Activated T-cell treated with anti-CD3 and anti-CD28 coated beads, Interleukin-2, amount 50 U/mL, for 4 hours (primary cell): ENCODE measurements around the gene ADGRE3. TPM values are rescaled to one million over a fixed set of nuclear protein-coding genes. Genes with fewer than 3 reads are reported as not detected.

Experiments used
- ATAC-seq, 2 donors: fragments of 200-7000 bp; cut with Tn5 transposase; one replicate each; pipeline ENCODE4 v1.10.0; 2021
- DNase-seq: peaks from one replicate; pipeline ENCODE4 v3.0.0-alpha.2; 2020
- H3K27me3 Mint-ChIP-seq: one replicate; pipeline ENCODE4 v1.8.0; 2021; ENCODE audit warnings: low read depth, mixed read lengths
- H3K36me3 Mint-ChIP-seq: one replicate; pipeline ENCODE4 v1.8.0; 2022; ENCODE audit warnings: mixed read lengths; ENCODE audit not compliant: insufficient read depth
- H3K4me1 Mint-ChIP-seq: one replicate; pipeline ENCODE4 v1.8.0; 2021; ENCODE audit warnings: low read depth, mixed read lengths
- H3K4me3 Mint-ChIP-seq: one replicate; pipeline ENCODE4 v1.8.0; 2021; ENCODE audit warnings: mild to moderate bottlenecking, moderate library complexity, mixed read lengths
- H3K9me3 Mint-ChIP-seq: one replicate; pipeline ENCODE4 v1.8.0; 2021; ENCODE audit warnings: mixed read lengths
- total RNA-seq, 3 donors: library from RNA; stranded (reverse); gene quantifications; one replicate each; pipeline ENCODE4 v1.2.1, GENCODE V29; 2021

ADGRE3 gene, protein sequence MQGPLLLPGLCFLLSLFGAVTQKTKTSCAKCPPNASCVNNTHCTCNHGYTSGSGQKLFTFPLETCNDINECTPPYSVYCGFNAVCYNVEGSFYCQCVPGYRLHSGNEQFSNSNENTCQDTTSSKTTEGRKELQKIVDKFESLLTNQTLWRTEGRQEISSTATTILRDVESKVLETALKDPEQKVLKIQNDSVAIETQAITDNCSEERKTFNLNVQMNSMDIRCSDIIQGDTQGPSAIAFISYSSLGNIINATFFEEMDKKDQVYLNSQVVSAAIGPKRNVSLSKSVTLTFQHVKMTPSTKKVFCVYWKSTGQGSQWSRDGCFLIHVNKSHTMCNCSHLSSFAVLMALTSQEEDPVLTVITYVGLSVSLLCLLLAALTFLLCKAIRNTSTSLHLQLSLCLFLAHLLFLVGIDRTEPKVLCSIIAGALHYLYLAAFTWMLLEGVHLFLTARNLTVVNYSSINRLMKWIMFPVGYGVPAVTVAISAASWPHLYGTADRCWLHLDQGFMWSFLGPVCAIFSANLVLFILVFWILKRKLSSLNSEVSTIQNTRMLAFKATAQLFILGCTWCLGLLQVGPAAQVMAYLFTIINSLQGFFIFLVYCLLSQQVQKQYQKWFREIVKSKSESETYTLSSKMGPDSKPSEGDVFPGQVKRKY
- not detected for total RNA-seq

DNA sequence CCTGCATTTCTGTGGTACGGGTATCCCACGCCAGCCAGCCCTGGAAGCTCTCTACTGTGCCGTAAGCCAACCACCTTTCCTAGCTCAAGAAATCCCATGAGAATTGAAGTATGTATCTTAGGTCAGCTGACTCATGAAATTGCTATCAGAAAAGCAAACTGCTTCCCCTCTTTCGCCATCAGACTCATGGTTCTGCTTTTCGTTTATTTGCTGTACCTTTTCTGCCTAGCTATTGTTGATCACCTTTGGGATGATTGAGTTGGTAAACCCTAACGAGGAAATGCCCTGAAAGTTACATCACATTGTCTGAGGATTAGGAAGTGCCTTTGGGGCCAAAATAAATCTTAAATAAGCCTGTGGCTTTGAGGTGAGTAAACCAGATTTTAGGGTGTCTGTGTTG, at the start of gene ADGRE3:
ADGRE3 (minus strand) TSS at position 81 of the 400 bp plus-strand sequence; CDS start at position 7, 74 bp downstream.
- Mint-ChIP-seq H3K27me3 (peaks cover 10% of the 10 kb centered on the region), H3K4me3 (no peak within 1 kb of the TSS), H3K36me3 (no peaks in the 10 kb centered on the region), H3K9me3 (peaks cover 7% of the 10 kb centered on the region), H3K4me1 (peaks cover 6% of the 10 kb centered on the region)
- DNase-seq (no peak), ATAC-seq (no peak)

DNA sequence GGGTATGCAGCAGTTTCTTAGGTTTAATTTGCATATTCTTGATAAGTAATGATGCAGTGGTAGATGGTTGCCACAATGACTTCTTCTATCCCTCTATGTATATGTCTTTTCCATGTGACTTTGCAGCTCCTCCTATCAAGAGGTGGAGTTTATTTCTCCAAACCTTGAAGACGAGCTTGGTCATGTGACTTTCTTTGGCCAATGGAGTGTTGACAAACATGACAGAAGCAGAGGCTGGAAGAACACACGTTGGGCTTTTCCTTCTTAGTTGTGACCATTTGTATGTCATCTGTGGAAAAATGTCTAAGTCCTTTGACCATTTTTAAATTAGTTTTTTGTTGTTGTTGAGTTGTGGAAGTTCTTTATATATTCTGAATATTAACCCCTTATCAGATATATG, 47.5 kb upstream of the ADGRE3 start:
- ATAC-seq (no peak), DNase-seq (no peak)
- peaks cover 60% of the 10 kb centered on the region for H3K36me3 Mint-ChIP-seq
- H3K9me3 Mint-ChIP-seq, result peaks cover 72% of the 10 kb centered on the region
- H3K27me3 Mint-ChIP-seq, result no peaks in the 10 kb centered on the region
- no peak overlapping the region for H3K4me3 Mint-ChIP-seq
- H3K4me1 Mint-ChIP-seq, result no peaks in the 10 kb centered on the region

DNA sequence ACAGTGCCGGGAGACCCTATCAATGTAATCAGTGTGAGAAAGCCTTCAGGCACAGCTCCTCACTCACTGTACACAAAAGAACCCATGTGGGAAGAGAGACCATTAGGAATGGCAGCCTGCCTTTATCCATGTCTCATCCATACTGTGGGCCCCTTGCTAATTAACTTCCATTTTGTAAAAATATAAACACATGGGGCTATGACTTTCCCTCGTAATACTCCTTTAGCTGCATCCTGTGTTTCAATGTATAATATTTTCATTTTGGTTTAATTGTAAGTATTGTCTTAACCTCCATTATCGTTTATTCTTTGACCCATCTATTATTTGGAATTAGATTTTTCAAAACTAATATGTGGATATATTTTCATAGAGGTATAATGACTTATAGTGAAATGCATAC, 44.5 kb upstream of the ADGRE3 start:
- Mint-ChIP-seq H3K36me3 (peaks cover 85% of the 10 kb centered on the region), H3K27me3 (no peaks in the 10 kb centered on the region), H3K4me3 (no peak overlapping the region), H3K4me1 (no peaks in the 10 kb centered on the region), H3K9me3 (peaks cover 71% of the 10 kb centered on the region)
- ATAC-seq, result no peak
- no peak for DNase-seq

DNA sequence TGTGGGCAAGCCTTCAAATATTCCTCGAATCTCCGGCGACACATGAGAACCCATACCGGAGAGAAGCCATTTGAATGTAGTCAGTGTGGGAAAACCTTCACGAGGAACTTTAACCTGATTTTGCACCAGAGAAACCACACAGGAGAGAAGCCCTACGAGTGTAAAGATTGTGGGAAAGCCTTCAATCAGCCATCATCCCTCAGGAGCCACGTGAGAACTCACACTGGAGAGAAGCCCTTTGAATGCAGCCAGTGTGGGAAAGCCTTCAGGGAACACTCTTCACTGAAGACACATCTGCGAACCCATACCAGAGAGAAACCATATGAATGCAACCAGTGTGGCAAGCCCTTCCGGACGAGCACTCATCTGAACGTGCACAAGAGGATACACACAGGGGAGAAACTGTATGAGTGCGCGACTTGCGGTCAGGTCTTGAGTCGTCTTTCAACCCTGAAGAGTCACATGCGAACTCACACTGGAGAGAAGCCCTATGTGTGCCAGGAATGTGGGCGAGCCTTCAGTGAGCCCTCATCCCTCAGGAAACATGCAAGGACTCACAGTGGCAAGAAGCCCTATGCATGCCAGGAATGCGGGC, 44.0 kb upstream of the ADGRE3 start:
- Mint-ChIP-seq H3K36me3 (peaks cover 87% of the 10 kb centered on the region), H3K4me1 (no peaks in the 10 kb centered on the region), H3K4me3 (no peak overlapping the region), H3K27me3 (no peaks in the 10 kb centered on the region), H3K9me3 (peaks cover 73% of the 10 kb centered on the region)
- ATAC-seq (no peak), DNase-seq (no peak)

DNA sequence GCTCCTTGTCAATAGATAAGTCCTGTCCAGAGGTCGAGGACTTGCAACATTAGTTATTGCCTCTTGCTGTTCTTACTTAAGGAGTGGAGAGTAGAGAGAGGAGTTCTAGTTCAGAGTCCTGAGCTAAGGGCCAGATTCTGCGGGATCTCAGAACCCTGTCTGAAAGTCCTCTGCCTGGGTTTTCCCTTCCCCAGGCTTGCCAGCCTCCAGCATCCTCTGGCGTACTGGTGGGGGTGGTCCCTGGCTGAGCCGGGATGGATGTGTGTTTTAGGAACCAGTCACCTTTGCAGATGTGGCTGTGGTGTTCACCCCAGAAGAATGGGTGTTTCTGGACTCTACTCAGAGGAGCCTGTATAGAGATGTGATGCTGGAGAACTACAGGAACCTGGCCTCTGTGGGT, 41.2 kb upstream of the ADGRE3 start:
- DNase-seq, result no peak
- no peaks in the 10 kb centered on the region for H3K27me3 Mint-ChIP-seq
- no peak overlapping the region for H3K4me3 Mint-ChIP-seq
- H3K4me1 Mint-ChIP-seq, result no peaks in the 10 kb centered on the region
- H3K36me3 Mint-ChIP-seq, result peaks cover 90% of the 10 kb centered on the region
- ATAC-seq, result no peak
- H3K9me3 Mint-ChIP-seq, result peaks cover 68% of the 10 kb centered on the region

DNA sequence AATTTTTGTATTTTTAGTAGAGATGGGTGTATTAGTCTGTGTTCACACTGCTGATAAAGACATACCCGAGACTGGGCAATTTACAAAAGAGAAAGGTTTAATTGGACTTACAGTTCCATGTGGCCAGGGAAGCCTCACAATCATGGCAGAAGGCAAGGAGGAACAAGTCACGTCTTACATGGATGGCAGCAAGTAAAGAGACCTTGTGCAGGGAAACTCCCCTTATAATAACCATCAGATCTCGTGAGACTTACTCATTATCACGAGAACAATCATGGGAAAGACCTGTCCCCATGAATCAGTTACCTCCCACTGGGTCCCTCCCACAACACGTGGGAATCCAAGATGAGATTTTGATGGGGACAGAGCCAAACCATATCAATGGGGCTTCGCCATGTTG, 29.8 kb upstream of the ADGRE3 start:
- ATAC-seq (no peak), DNase-seq (no peak)
- Mint-ChIP-seq H3K4me1 (no peaks in the 10 kb centered on the region), H3K27me3 (no peaks in the 10 kb centered on the region), H3K36me3 (peaks cover 70% of the 10 kb centered on the region), H3K9me3 (no peaks in the 10 kb centered on the region), H3K4me3 (no peak overlapping the region)

DNA sequence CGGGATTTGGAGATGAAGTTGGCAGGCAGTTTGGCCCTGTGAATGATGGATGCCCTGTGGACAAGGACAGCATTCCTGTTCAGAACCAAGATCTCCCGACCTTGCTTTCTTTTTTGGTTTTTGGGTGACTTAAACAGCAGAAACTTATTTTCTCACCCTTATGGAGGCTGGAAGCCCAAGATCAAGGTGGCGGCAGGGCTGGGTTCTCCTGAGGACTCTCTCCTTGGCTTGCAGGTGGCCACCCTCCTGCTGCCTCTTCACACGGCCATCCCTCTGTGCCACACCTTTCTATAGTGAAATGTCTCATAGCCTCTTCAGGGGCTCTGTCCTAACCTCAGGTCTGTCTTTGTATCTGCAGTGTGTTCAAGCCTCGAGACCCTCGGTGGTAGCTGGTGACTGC, 29.2 kb upstream of the ADGRE3 start:
- Mint-ChIP-seq H3K4me3 (no peak overlapping the region), H3K9me3 (no peaks in the 10 kb centered on the region), H3K27me3 (no peaks in the 10 kb centered on the region), H3K4me1 (no peaks in the 10 kb centered on the region), H3K36me3 (peaks cover 66% of the 10 kb centered on the region)
- no peak for ATAC-seq
- DNase-seq, result no peak

DNA sequence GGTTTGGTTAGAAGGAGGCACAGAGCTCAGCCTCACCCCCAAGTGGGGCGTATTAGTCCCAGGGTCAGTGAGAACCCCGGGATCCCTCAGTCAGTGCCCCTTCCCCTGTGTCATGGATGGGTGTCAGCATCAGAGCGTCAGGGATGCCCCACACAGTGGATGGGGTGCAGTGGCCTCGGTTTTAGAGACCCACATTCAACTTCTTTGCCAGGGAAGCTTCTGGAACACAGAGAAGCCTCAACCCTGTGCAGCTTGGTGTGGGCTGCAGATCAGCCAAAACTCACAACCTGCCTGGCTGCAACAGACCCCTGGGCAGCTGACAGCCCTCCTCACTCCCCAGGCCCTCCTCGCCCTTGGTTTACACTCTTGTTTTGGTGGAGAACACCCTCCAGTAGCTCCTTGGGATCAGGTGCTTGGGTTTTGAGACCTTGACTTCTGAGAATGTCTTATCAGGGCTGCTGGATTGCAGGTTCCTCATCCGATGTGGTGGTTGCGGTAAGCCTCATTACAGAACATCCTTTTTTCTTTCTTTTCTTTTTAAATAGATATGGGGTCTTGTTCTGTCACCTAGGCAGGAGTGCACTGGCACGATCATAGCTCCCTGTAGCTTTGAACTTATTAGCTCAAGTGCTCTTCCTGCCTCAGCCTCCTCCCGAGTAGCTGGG, 26.2 kb upstream of the ADGRE3 start:
- ATAC-seq (no peak), DNase-seq (no peak)
- Mint-ChIP-seq H3K9me3 (no peaks in the 10 kb centered on the region), H3K27me3 (no peaks in the 10 kb centered on the region), H3K36me3 (peaks cover 59% of the 10 kb centered on the region), H3K4me3 (no peak overlapping the region), H3K4me1 (no peaks in the 10 kb centered on the region)

DNA sequence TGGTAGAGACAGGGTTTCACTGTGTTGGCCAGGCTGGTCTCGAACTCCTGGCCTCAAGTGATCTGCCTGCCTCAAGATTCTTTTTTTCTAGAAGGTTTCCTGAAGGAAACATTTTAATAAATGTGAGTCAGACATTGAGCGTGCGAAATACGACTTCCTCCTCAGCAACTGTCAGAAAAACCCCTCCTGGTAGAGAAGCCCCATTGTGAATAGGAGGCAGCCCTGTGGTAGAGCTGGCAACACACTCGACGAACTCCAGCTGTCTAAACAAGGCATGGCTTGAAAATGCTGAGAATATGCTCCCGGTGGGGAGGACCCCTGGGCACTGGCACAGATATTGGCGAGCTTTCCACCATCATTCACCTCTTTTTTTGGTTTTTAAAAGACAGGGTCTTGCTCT, 25.0 kb upstream of the ADGRE3 start:
- Mint-ChIP-seq H3K4me1 (no peaks in the 10 kb centered on the region), H3K4me3 (no peak overlapping the region), H3K9me3 (no peaks in the 10 kb centered on the region), H3K27me3 (no peaks in the 10 kb centered on the region), H3K36me3 (peaks cover 54% of the 10 kb centered on the region)
- no peak for ATAC-seq
- no peak for DNase-seq

DNA sequence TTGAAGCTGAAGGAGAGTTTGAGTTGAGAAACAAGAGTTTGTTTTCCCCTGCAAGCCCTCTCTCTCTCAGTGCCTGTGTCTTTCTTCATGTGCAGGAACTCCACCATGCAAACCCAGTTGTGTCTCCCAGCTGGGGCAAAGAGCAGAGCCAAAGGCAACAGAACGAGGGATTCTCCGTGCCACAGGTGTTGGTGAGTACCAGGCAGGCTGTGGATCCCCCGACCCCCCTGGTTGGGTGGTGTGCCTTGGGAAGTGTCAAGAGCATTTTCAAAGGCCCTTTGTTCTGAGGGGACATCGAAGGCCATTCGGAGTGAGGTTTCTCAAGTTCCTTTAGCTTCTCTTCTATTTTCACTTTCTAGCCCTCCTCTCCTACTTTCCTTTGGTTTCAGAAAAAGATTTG, 20.8 kb upstream of the ADGRE3 start:
- no peaks in the 10 kb centered on the region for H3K27me3 Mint-ChIP-seq
- H3K9me3 Mint-ChIP-seq, result no peaks in the 10 kb centered on the region
- no peak for DNase-seq
- peaks cover 35% of the 10 kb centered on the region for H3K36me3 Mint-ChIP-seq
- ATAC-seq, result no peak
- H3K4me3 Mint-ChIP-seq, result no peak overlapping the region
- H3K4me1 Mint-ChIP-seq, result peaks cover 9% of the 10 kb centered on the region

DNA sequence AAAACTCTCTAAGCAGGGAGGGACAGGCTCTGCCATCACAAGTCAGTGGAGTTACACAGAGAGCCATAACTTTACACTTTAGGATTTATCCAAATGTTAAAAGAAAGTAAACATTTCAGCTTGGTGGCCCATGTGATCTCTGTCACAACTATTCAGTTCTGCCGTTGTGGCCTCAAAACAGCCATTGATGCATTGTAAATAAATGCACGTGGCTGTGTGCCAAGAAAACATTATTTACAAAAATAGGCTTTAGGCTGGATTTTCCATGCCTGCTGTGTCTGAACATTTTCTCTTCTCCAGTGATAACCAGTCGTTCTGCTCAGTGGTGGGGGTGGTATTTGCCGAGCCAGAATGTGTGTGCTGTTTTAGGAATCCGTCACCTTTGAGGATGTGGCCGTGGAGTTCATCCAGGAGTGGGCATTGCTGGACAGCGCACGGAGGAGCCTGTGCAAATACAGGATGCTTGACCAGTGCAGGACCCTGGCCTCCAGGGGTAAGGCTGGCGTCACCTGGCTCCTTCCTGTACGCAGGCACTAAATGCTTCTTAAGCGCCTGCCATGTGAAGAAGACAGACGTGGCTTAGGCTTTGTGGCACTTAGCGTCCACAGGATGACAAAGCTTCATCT, 20.1 kb upstream of the ADGRE3 start:
- DNase-seq (no peak), ATAC-seq (no peak)
- Mint-ChIP-seq H3K36me3 (peaks cover 29% of the 10 kb centered on the region), H3K4me3 (no peak overlapping the region), H3K4me1 (peaks cover 13% of the 10 kb centered on the region), H3K27me3 (no peaks in the 10 kb centered on the region), H3K9me3 (no peaks in the 10 kb centered on the region)

DNA sequence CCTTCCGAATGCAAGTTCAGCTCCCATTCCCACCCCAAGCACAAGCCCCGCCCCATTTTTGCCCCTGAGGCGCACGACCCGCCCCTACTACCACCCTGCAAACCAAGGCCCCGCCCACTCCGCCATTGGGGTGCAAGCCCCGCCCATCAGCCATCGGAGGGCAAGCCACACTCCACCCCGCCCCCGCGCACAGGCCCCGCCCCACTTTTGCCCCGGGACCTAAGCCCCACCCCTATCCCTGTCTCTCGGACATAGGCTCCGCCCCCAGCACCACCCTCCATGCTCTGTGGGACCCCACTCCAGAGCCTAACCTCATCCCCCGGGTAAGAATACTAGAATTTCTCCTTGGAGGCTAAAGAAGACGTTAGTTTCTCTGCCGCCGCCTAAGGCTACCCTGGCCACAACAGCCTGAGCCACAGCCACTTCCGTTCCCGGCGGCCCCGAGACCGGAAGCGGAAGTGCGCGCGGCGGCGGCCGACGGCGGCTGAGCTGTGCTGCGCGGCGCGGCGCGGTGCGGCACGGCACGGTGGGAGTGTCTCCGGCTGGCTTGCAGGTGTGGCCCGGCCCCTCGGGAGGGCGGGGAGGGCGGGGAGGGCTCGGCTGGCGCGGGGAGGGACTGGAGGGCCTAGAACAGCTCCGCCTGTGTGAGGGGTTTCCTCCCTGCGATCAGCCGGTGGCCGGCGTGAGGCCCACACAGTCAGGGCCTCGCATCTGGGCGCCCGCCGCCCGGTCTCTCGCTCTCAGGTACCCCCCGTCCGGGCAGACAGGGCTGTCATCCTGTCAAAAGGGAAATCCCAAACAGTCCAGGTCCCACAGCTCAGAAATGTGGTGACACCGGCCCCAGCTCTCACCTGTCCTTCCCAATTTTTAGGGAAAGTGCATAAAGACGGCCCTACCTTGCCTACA, 15.2 kb upstream of the ADGRE3 start, which contains the start of gene ZNF333:
ZNF333 (plus strand) TSS at position 451 of the 906 bp plus-strand sequence. CDS start 3,444 bp downstream, outside the sequence.
- peaks cover 11% of the 10 kb centered on the region for H3K36me3 Mint-ChIP-seq
- peak within 1 kb of the TSS; percentile 92 for H3K4me3 Mint-ChIP-seq
- ATAC-seq (peak; percentile 96 to 97), DNase-seq (peak; percentile 99)
- no peaks in the 10 kb centered on the region for H3K9me3 Mint-ChIP-seq
- peaks cover 16% of the 10 kb centered on the region for H3K4me1 Mint-ChIP-seq
- no peaks in the 10 kb centered on the region for H3K27me3 Mint-ChIP-seq

DNA sequence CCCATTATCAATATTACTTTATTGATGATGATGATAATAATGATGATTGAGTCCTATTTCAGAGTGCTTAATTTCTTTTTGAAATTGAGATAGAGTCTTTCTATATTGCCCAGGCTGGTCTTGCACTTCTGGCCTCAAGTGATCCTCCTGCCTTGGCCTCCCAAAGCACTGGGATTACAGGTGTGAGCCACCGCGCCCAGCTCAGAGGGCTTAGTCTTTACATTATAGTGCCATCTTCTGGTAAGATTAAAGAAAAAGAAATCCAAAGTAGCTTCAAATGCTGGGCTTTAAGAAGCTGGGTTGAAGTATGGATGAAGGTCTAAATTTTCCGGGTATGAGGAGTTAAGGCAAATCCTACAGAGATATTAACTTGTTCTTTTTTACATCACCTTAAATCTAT, 11.8 kb upstream of the ADGRE3 start:
- H3K4me1 Mint-ChIP-seq, result peaks cover 11% of the 10 kb centered on the region
- no peaks in the 10 kb centered on the region for H3K9me3 Mint-ChIP-seq
- no peaks in the 10 kb centered on the region for H3K36me3 Mint-ChIP-seq
- DNase-seq, result no peak
- no peak overlapping the region for H3K4me3 Mint-ChIP-seq
- ATAC-seq, result no peak
- H3K27me3 Mint-ChIP-seq, result peaks cover 4% of the 10 kb centered on the region
